HUES6 (cell line): ENCODE data around the gene CFAP99.

ENCODE experiments used
- H3K27ac ChIP-seq: 2 replicates; pipeline ENCODE4 v1.7.0; 2013; ENCODE audit warnings: low read depth, mild to moderate bottlenecking, low read length, inconsistent platforms
- H3K27me3 ChIP-seq: 2 replicates; pipeline ENCODE4 v1.6.1; 2013; ENCODE audit warnings: low read length; ENCODE audit not compliant: control insufficient read depth, insufficient read depth
- H3K36me3 ChIP-seq: 2 replicates; pipeline ENCODE4 v1.6.1; 2013; ENCODE audit warnings: low read length; ENCODE audit not compliant: control insufficient read depth, insufficient read depth
- H3K4me1 ChIP-seq: 2 replicates; pipeline ENCODE4 v1.6.1; 2013; ENCODE audit warnings: low read length; ENCODE audit not compliant: control insufficient read depth, insufficient read depth
- H3K4me3 ChIP-seq: 2 replicates; pipeline ENCODE4 v1.5.1; 2013; ENCODE audit warnings: low read depth, low read length
- H3K9ac ChIP-seq: one replicate; pipeline ENCODE4 v1.6.1; 2013; ENCODE audit warnings: mild to moderate bottlenecking, low read length
- H3K9me3 ChIP-seq: 2 replicates; pipeline ENCODE4 v1.6.1; 2013; ENCODE audit warnings: low read depth, low read length; ENCODE audit not compliant: control insufficient read depth, insufficient read depth

Gene CFAP99

DNA sequence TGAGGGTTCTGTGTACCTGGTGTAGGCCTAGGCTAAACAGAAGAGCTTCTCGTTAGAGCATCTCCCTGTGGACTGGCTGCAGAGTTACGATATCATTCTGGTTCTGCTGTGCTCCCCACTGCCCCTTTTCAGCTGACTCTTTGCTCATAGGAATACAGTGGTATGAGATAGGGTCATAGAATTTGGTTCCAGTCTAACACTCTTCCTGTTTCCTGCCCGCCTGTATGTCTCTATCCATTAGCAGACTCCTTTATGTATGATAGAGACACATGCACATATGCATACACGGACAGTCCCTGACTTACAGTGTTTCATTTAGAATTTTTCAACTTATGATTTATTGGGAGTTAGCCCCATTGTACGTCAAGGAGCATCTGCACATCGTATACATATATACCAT lies 65.4 kb downstream of the CFAP99 start:
- no peak overlapping the region for H3K4me3 ChIP-seq
- H3K9ac ChIP-seq, result no peak overlapping the region
- no peak overlapping the region for H3K27ac ChIP-seq
- no peaks in the 10 kb centered on the region for H3K27me3 ChIP-seq
- peaks cover 40% of the 10 kb centered on the region for H3K4me1 ChIP-seq
- no peaks in the 10 kb centered on the region for H3K9me3 ChIP-seq
- peaks cover 11% of the 10 kb centered on the region for H3K36me3 ChIP-seq

DNA sequence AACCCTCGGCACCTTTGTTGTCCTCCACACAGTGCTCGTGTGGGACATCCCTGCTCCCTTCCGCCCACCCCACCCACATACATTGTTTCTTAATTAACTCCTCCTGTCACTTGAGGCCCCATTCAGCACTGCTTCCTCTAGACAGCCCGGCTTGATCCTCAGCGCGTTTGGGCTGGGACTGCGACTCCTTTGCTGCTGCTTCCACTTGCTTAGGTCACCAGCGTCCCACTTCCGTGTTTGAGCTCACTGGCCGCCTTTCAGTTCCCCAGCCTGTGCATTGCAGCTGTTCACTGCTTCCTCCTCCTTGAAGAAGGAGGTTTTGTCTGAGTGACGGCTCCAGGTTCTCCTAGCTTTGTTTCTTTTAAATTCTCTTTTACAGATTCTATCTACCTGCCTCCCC lies 66.2 kb downstream of the CFAP99 start:
- Histone ChIP-seq H3K9me3 (no peaks in the 10 kb centered on the region), H3K36me3 (peaks cover 19% of the 10 kb centered on the region), H3K9ac (no peak overlapping the region), H3K27ac (no peak overlapping the region), H3K4me1 (peaks cover 38% of the 10 kb centered on the region), H3K4me3 (no peak overlapping the region), H3K27me3 (no peaks in the 10 kb centered on the region)

DNA sequence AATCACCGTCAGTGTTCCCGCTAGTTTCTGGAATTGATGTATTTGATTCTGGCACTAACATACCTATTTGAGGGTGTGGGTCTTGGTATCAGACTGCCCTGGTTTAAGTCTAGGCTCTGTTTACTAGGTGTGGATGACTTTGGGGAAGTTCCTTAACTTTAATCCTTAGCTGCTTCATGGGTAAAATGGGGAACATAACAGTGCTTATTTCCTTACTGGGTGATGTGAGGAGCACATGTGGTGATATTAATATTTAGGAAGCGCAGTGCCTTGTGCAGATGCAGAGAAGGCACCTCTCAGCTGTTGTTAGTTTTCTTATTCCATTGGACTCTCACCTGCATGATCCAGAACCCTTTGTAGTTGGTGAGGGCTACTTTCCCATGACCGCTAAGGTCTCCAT lies 67.2 kb downstream of the CFAP99 start:
- no peak overlapping the region for H3K9ac ChIP-seq
- H3K4me1 ChIP-seq, result peaks cover 34% of the 10 kb centered on the region
- no peaks in the 10 kb centered on the region for H3K9me3 ChIP-seq
- H3K4me3 ChIP-seq, result no peak overlapping the region
- no peak overlapping the region for H3K27ac ChIP-seq
- H3K27me3 ChIP-seq, result no peaks in the 10 kb centered on the region
- peaks cover 25% of the 10 kb centered on the region for H3K36me3 ChIP-seq

DNA sequence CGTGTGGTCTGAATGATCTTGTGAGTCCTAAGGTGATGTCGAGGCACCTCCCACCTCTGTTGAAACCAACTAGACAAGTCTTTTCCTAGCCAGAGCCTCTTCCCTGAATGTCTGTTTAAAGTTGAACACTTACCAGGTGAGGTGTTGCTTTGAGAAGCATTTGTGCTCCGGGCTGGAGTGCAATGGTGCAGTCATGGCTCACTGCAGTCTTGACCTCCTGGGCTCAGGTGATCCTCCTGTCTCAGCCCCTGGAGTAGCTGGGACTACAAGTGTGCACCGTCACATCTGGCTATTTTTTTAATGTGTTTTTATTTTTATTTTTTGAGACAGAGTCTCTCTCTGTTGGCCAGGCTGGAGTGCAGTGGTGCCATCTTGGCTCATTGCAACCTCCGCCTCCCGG lies 68.2 kb downstream of the CFAP99 start:
- peaks cover 31% of the 10 kb centered on the region for H3K36me3 ChIP-seq
- H3K4me1 ChIP-seq, result peaks cover 24% of the 10 kb centered on the region
- H3K9ac ChIP-seq, result no peak overlapping the region

DNA sequence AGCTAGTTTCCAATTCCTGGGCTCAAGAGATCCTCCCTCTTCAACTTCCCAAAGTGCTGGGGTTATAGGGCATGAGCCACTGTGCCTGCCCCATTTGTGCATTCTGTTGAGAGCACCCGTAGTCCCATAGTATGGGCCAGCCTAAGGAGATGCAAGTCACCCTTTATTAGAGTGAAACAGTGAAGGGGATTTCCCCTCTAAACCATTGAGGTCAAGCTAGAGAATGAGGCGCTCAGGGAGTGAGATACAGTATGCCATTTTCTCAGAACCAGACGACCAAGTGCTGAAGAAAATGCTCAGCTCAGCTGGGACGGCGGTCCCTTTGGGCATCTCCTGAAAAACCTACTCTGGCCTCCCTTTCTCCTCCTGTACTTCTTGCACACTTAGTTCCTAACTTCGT lies 68.9 kb downstream of the CFAP99 start:
- H3K9ac ChIP-seq, result no peak overlapping the region
- peaks cover 19% of the 10 kb centered on the region for H3K4me1 ChIP-seq
- peaks cover 37% of the 10 kb centered on the region for H3K36me3 ChIP-seq
- H3K4me3 ChIP-seq, result no peak overlapping the region
- H3K27ac ChIP-seq, result no peak overlapping the region
- H3K9me3 ChIP-seq, result no peaks in the 10 kb centered on the region
- H3K27me3 ChIP-seq, result no peaks in the 10 kb centered on the region

More for the DNA sequence above, 68.2 kb downstream of the CFAP99 start:
- no peaks in the 10 kb centered on the region for H3K27me3 ChIP-seq
- no peaks in the 10 kb centered on the region for H3K9me3 ChIP-seq
- H3K4me3 ChIP-seq, result no peak overlapping the region
- no peak overlapping the region for H3K27ac ChIP-seq

DNA sequence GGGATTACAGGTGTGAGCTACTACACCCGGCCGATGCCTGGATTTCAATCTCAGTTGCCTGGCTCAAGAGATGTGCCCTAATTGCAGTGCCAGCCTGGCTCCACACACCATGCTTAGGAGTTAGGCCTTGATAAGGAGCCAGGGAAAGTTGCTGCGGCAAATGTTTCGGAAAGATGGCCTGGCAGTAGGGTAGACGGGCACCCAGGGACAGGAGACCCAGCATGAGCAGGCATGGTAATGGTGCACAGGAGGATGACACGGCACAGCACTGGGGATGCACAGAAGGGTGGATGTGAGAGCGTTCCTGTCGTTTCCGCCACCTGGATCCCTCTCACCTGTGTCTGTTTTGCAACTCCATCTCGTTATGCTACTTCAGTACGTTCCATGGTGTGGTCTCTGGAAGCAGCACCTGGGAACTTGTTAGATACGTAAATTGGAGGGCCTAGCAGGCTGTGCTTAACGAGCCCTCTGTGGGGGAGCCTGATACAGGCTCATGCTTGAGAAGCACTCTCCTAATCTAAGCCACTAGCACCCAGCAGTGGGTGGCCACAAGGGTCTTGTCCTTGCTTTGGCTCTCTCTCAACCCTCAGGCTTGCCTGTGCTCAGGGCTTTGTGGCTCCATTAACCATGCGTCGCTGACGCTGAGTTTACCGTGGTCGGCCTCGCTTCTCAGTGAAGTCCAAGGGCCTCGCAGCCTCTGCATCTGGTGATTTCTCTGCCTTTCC lies 70.5 kb downstream of the CFAP99 start:
- no peak overlapping the region for H3K9ac ChIP-seq
- H3K27me3 ChIP-seq, result no peaks in the 10 kb centered on the region
- H3K27ac ChIP-seq, result no peak overlapping the region
- no peaks in the 10 kb centered on the region for H3K9me3 ChIP-seq
- no peak overlapping the region for H3K4me3 ChIP-seq
- H3K4me1 ChIP-seq, result peaks cover 15% of the 10 kb centered on the region
- H3K36me3 ChIP-seq, result peaks cover 53% of the 10 kb centered on the region

DNA sequence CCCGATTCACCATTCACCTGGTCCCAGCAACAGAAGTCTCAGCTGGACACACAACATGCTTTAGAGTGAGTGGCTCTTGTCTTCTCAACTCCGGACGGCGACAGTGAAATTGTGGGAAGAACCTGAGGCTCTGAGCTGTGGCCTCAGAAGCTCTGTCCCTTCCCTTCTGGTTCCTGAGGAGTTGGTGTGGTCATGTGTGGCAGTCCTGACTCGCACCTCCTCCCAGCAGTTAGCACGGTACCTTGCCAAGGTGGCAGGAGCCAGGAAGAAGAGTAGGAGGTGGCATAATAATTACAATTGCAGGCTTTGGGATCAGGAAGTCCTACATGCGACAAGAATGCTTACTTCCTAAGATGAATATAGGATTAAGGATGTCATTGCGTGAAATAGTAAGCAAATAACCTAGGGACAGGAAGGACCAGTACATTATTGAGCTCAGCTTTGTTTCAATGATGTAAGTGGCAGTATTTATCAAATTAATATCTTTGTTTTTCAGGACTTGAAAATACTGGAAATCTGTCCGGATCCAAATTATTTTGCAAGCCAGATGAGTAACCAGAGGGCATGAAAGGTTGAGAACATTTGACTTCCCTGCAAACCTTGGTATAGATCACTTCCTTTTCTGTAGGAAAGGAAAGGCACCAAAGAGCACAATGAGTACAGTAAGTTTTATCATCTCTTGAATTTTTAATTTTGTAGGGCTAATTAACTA lies 71.2 kb downstream of the CFAP99 start:
- no peak overlapping the region for H3K9ac ChIP-seq
- peaks cover 51% of the 10 kb centered on the region for H3K36me3 ChIP-seq
- peaks cover 7% of the 10 kb centered on the region for H3K4me1 ChIP-seq
- no peaks in the 10 kb centered on the region for H3K27me3 ChIP-seq
- no peak overlapping the region for H3K4me3 ChIP-seq
- no peaks in the 10 kb centered on the region for H3K9me3 ChIP-seq
- H3K27ac ChIP-seq, result no peak overlapping the region

DNA sequence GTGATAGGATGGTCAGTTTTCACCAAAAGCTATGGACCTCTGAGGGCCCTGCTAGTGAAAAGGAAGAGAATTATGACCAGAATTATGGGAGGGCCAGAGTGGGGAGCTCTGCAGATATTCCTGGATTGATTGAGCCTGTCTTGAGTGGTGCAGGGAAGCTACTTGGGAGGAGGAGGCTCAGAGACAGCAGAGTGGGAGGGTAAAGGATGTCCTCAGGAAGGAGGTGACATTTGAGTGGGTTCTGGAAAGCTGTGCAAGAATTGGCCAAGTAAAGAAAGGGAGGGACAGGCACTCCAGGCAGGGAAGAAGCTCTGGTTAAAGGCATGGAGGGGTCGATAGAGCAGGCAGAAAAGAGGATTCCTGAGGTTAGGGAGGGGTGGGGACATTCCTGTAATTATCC lies 74.2 kb downstream of the CFAP99 start:
- H3K27me3 ChIP-seq, result no peaks in the 10 kb centered on the region
- no peaks in the 10 kb centered on the region for H3K9me3 ChIP-seq
- H3K27ac ChIP-seq, result no peak overlapping the region
- H3K4me1 ChIP-seq, result peaks cover 3% of the 10 kb centered on the region; the same call in 1 of the 2 replicates
- no peak overlapping the region for H3K9ac ChIP-seq
- peaks cover 79% of the 10 kb centered on the region for H3K36me3 ChIP-seq
- no peak overlapping the region for H3K4me3 ChIP-seq

DNA sequence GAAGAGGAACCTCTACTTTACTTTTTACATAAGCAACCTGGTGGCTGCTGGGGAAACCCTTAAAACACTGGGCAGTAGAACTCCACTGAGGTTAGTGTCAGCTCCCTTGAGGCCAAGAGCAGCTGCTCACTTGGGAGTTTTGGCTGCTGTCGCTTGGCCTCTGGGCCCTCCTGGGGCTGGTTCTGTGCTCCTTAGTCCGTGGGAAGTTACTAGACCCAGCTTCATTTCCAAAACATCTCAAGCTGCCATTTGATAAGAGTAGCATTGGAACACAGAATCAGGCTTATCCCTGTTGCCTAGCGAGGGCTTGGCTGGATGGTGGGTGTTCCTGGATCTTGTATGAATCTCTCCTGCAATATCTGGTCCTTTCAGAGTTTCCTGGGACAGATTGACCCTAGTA lies 76.2 kb downstream of the CFAP99 start:
- Histone ChIP-seq H3K27ac (no peak overlapping the region), H3K36me3 (peaks cover 88% of the 10 kb centered on the region), H3K9ac (no peak overlapping the region), H3K4me1 (no peaks in the 10 kb centered on the region), H3K4me3 (no peak overlapping the region), H3K27me3 (no peaks in the 10 kb centered on the region), H3K9me3 (no peaks in the 10 kb centered on the region)

DNA sequence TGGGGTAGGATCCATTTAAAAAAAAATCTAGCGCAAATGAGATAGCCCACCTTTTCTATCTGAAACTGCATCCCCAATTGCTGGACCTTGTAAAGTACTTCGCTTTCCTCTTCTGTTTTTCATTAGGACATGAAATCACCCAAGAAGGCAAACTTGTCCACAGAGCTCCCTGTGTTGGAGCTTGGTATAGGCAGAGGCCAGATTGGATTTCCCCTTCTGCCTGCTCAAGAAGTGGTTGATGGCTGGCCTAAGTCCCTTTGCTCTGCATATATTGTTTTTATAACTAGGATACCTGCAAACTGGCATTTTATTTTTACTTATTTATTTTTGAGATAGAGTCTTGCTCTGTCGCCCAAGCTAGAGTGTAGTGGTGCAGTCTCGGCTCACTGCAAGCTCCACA lies 78.6 kb downstream of the CFAP99 start:
- Histone ChIP-seq H3K4me3 (no peak overlapping the region), H3K4me1 (no peaks in the 10 kb centered on the region), H3K9me3 (no peaks in the 10 kb centered on the region), H3K27me3 (no peaks in the 10 kb centered on the region), H3K27ac (no peak overlapping the region), H3K9ac (no peak overlapping the region), H3K36me3 (peaks cover 90% of the 10 kb centered on the region)

DNA sequence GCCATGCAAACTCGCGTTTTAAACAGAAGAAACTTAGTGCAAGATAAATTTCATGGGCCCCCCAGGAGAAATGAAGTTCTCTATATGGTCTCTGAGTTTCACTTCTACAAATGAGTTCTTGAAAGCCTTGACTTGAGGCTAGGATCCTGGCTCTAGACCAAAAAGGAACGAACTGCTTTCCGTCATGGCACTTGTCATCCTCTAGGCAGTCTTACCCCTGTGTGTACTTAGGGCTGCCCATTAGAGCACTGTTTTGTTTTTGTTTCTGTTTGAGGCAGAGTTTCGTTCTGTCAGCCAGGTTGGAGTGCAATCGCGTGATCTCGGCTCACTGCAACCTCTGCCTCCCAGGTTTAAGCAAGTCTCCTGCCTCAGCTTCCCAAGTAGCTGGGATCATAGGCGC lies 79.2 kb downstream of the CFAP99 start:
- no peak overlapping the region for H3K4me3 ChIP-seq
- peaks cover 87% of the 10 kb centered on the region for H3K36me3 ChIP-seq
- H3K9me3 ChIP-seq, result no peaks in the 10 kb centered on the region
- H3K27me3 ChIP-seq, result no peaks in the 10 kb centered on the region
- no peaks in the 10 kb centered on the region for H3K4me1 ChIP-seq
- no peak overlapping the region for H3K27ac ChIP-seq
- H3K9ac ChIP-seq, result no peak overlapping the region
